ENCODE measurements around the gene ATP1A2.

Gene ATP1A2

DNA sequence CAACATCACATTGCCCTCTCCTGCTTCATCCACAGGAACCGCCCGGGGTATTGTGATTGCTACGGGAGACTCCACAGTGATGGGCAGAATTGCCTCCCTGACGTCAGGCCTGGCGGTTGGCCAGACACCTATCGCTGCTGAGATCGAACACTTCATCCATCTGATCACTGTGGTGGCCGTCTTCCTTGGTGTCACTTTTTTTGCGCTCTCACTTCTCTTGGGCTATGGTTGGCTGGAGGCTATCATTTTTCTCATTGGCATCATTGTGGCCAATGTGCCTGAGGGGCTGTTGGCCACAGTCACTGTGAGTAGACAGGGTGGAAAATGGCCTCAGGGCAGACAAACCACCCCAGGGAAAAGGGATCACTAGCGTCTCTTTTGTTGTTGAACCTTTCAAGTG, 48.6 kb downstream of the ATP1A2 start:
- Histone ChIP-seq H2AFZ (ENCODE audit: low read depth, low read length) (no peak overlapping the region), H4K20me1 (ENCODE audit: insufficient read depth, low read length) (no peaks in the 10 kb centered on the region), H3K79me2 (ENCODE audit: low read length) (no peaks in the 10 kb centered on the region), H3K27me3 (ENCODE audit: low read depth, low read length) (peaks cover 25% of the 10 kb centered on the region), H3K4me1 (ENCODE audit: low read length) (peaks cover 30% of the 10 kb centered on the region), H3K36me3 (replicated peaks; ENCODE audit: low read depth, low read length) (no peaks in the 10 kb centered on the region), H3K4me2 (ENCODE audit: low read length) (no peak overlapping the region), H3K27ac (ENCODE audit: low read length) (no peak overlapping the region), H3K9ac (ENCODE audit: low read length) (no peak overlapping the region), H3K4me3 (ENCODE audit: low read length) (no peak overlapping the region), H3K9me3 (ENCODE audit: insufficient read depth, low read length) (no peaks in the 10 kb centered on the region)
- TF ChIP-seq, protein P1, sequence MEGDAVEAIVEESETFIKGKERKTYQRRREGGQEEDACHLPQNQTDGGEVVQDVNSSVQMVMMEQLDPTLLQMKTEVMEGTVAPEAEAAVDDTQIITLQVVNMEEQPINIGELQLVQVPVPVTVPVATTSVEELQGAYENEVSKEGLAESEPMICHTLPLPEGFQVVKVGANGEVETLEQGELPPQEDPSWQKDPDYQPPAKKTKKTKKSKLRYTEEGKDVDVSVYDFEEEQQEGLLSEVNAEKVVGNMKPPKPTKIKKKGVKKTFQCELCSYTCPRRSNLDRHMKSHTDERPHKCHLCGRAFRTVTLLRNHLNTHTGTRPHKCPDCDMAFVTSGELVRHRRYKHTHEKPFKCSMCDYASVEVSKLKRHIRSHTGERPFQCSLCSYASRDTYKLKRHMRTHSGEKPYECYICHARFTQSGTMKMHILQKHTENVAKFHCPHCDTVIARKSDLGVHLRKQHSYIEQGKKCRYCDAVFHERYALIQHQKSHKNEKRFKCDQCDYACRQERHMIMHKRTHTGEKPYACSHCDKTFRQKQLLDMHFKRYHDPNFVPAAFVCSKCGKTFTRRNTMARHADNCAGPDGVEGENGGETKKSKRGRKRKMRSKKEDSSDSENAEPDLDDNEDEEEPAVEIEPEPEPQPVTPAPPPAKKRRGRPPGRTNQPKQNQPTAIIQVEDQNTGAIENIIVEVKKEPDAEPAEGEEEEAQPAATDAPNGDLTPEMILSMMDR (IDR thresholded peaks at IDR 0.05; ENCODE audit: low read depth, low read length), result no peak
- no peak for TF ChIP-seq EZH2phosphoT487 (IDR thresholded peaks at IDR 0.05; ENCODE audit: low read depth)

DNA sequence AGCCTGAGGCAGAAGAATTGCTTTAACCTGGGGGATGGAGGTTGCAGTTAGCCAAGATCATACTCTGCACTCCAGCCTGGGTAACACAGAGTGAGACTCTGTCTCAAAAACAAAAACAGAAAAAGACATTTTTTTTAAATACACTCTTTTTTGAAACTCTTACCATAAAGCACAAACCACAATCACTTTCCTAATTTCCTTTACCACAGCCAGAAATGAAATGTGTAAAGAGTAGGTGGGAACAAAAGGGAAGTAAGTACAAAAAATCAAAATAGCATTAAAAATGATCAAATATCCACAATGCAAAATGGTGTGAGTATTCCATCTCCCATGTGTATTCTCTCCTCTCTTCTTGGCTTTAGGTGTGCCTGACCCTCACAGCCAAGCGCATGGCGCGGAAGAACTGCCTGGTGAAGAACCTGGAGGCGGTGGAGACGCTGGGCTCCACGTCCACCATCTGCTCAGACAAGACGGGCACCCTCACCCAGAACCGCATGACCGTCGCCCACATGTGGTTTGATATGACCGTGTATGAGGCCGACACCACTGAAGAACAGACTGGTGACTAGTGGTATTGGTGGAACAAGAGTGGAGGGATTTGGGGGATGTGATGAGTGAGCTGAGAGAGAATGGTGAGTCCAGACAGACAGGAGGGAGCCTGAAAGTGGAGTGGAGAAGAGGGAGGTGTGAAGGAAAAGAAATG, 50.8 kb downstream of the ATP1A2 start:
- Histone ChIP-seq H3K36me3 (replicated peaks; ENCODE audit: low read depth, low read length) (no peaks in the 10 kb centered on the region), H3K4me3 (ENCODE audit: low read length) (no peak overlapping the region), H3K27me3 (ENCODE audit: low read depth, low read length) (peaks cover 32% of the 10 kb centered on the region), H3K4me2 (ENCODE audit: low read length) (no peak overlapping the region), H3K27ac (ENCODE audit: low read length) (no peak overlapping the region), H4K20me1 (ENCODE audit: insufficient read depth, low read length) (no peaks in the 10 kb centered on the region), H2AFZ (ENCODE audit: low read depth, low read length) (no peak overlapping the region), H3K4me1 (ENCODE audit: low read length) (peaks cover 47% of the 10 kb centered on the region), H3K9ac (ENCODE audit: low read length) (no peak overlapping the region), H3K79me2 (ENCODE audit: low read length) (no peaks in the 10 kb centered on the region), H3K9me3 (ENCODE audit: insufficient read depth, low read length) (no peaks in the 10 kb centered on the region)
- TF ChIP-seq, protein P1 (IDR thresholded peaks at IDR 0.05; ENCODE audit: low read depth, low read length), result no peak
- TF ChIP-seq EZH2phosphoT487 (IDR thresholded peaks at IDR 0.05; ENCODE audit: low read depth), result no peak

DNA sequence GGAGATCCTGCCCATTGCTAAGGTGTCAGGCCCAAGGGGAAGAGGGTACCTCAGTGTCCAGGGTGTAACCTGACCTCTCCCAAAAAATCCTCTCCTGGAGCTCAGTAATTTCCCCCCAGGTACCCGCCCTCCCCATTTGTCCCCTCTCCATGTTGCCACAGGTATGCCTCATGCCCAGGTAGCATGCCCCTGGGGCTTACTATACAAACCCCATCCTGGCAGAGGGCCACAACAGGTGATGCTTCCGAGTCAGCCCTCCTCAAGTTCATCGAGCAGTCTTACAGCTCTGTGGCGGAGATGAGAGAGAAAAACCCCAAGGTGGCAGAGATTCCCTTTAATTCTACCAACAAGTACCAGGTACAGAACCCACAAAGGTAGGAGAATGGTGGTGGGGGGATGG, 51.5 kb downstream of the ATP1A2 start:
- peaks cover 39% of the 10 kb centered on the region for H3K27me3 ChIP-seq (ENCODE audit: low read depth, low read length)
- no peak overlapping the region for H3K4me2 ChIP-seq (ENCODE audit: low read length)
- no peak overlapping the region for H2AFZ ChIP-seq (ENCODE audit: low read depth, low read length)
- H3K9ac ChIP-seq (ENCODE audit: low read length), result no peak overlapping the region
- no peaks in the 10 kb centered on the region for H4K20me1 ChIP-seq (ENCODE audit: insufficient read depth, low read length)
- no peaks in the 10 kb centered on the region for H3K36me3 ChIP-seq (replicated peaks; ENCODE audit: low read depth, low read length)
- TF ChIP-seq, protein P1 (IDR thresholded peaks at IDR 0.05; ENCODE audit: low read depth, low read length), result no peak
- TF ChIP-seq EZH2phosphoT487 (IDR thresholded peaks at IDR 0.05; ENCODE audit: low read depth), result no peak
- no peak overlapping the region for H3K27ac ChIP-seq (ENCODE audit: low read length)
- H3K4me1 ChIP-seq (ENCODE audit: low read length), result peaks cover 42% of the 10 kb centered on the region
- H3K9me3 ChIP-seq (ENCODE audit: insufficient read depth, low read length), result no peaks in the 10 kb centered on the region
- no peak overlapping the region for H3K4me3 ChIP-seq (ENCODE audit: low read length)
- no peaks in the 10 kb centered on the region for H3K79me2 ChIP-seq (ENCODE audit: low read length)

DNA sequence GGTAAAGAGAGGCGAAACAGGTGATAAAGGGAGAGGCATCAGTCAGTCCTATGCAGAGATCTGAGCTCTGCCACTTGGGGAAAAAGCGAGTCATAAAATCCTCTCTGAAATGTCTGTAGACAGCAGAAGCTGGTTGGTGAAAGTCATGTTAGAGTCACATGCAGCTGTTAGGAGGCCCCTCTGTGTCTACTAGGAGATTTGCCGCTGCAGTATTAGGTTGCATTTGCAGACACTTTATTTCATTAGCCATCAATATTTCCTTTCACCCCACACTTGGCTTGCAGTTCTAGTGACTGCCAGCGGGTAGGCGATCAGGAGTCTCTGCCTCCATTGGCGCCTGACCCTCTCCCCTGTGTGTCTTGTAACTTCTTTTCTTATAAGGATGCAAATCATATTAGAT, 52.0 kb downstream of the ATP1A2 start:
- no peak for TF ChIP-seq EZH2phosphoT487 (IDR thresholded peaks at IDR 0.05; ENCODE audit: low read depth)
- TF ChIP-seq, protein P1 (IDR thresholded peaks at IDR 0.05; ENCODE audit: low read depth, low read length), result peak; percentile 29
- Histone ChIP-seq H3K79me2 (ENCODE audit: low read length) (no peaks in the 10 kb centered on the region), H3K4me1 (ENCODE audit: low read length) (peaks cover 42% of the 10 kb centered on the region), H3K4me3 (ENCODE audit: low read length) (no peak overlapping the region), H3K27ac (ENCODE audit: low read length) (no peak overlapping the region), H3K9me3 (ENCODE audit: insufficient read depth, low read length) (no peaks in the 10 kb centered on the region), H3K9ac (ENCODE audit: low read length) (no peak overlapping the region), H3K4me2 (ENCODE audit: low read length) (peak overlapping the region; percentile 16; the same call in 1 of the 2 replicates), H2AFZ (ENCODE audit: low read depth, low read length) (no peak overlapping the region), H3K27me3 (ENCODE audit: low read depth, low read length) (peaks cover 44% of the 10 kb centered on the region), H4K20me1 (ENCODE audit: insufficient read depth, low read length) (no peaks in the 10 kb centered on the region), H3K36me3 (replicated peaks; ENCODE audit: low read depth, low read length) (no peaks in the 10 kb centered on the region)

Measured in OCI-LY3 (cell line).